Inflammatory macrophage (primary cell): Measurements from ENCODE around the gene PLPPR5.

ENCODE experiments used
- DNase-seq, 2 donors: peaks; one replicate each; pipeline ENCODE4 v3.0.0-alpha.2; 2020 to 2022

PLPPR5 gene

GRCh38 chr1:98842241-98842640, 162.4 kb downstream of the PLPPR5 start:
- DNase-seq: no peak
